Panc1 (cell line): ENCODE data around the gene SARDH. TPM values are rescaled to one million over a fixed set of nuclear protein-coding genes. Genes with fewer than 3 reads are reported as not detected.

Experiments
- ATAC-seq: fragments of 200-7000 bp; cut with Tn5 transposase; 2 replicates; pipeline ENCODE4 v1.9.1; 2020; ENCODE audit warnings: mild to moderate bottlenecking, moderate library complexity
- BruUV-seq: library from RNA; stranded (reverse); fragments of 400-500 nt; replicated peaks from 2 replicates; lab custom pipeline; 2021; lab: Mats Ljungman, UMichigan
- CTCF ChIA-PET: fragments of 300-600 bp; sonication (Branson Sonifier 250); formaldehyde crosslinking; loops from one replicate; lab custom pipeline; 2022; ENCODE audit warnings: antibody characterized with exemption; lab: Charles Lee
- POLR2A ChIA-PET: fragments of 300-600 bp; sonication (Branson Sonifier 250); formaldehyde crosslinking; loops from one replicate; lab custom pipeline; 2022; ENCODE audit warnings: antibody characterized with exemption; lab: Charles Lee
- DNase-seq: peaks from one replicate; pipeline ENCODE4 v3.0.0-alpha.2; 2010; ENCODE audit warnings: low read depth, low spot score
- H3K27ac ChIP-seq: 2 replicates; pipeline ENCODE4 v1.5.1; 2011; ENCODE audit warnings: mild to moderate bottlenecking, low read length, inconsistent platforms
- H3K27me3 ChIP-seq: fragments of 200-500 bp; sonication (Bioruptor generic); 2 replicates; pipeline ENCODE4 v1.6.0; 2014; ENCODE audit warnings: low read length, inconsistent platforms; ENCODE audit not compliant: control insufficient read depth, insufficient read depth
- H3K36me3 ChIP-seq: fragments of 200-500 bp; sonication (Bioruptor generic); 2 replicates; pipeline ENCODE4 v1.5.1; 2014; ENCODE audit warnings: inconsistent platforms, mild to moderate bottlenecking, low read length, moderate library complexity; ENCODE audit not compliant: control insufficient read depth, insufficient read depth
- H3K4me1 ChIP-seq: 2 replicates; pipeline ENCODE4 v1.5.1; 2011; ENCODE audit warnings: inconsistent platforms, mild to moderate bottlenecking, low read length, moderate library complexity; ENCODE audit not compliant: control insufficient read depth, insufficient read depth
- H3K4me3 ChIP-seq, 2 experiments: 2 replicates each; pipeline ENCODE4 v1.5.1; 2011 to 2012; ENCODE audit warnings: low read depth in 2 of 2, low read length in 2 of 2, mild to moderate bottlenecking in 2 of 2, inconsistent platforms in 1 of 2, moderate library complexity in 1 of 2
- H3K9me3 ChIP-seq: fragments of 200-500 bp; sonication (Bioruptor generic); 2 replicates; pipeline ENCODE4 v1.5.1; 2014; ENCODE audit warnings: low read depth, mild to moderate bottlenecking, inconsistent platforms, low read length, moderate library complexity; ENCODE audit not compliant: control insufficient read depth, insufficient read depth
- POLR2AphosphoS5 ChIP-seq: IDR thresholded peaks from 2 replicates; pipeline ENCODE4 v1.6.1; 2012; ENCODE audit warnings: mild to moderate bottlenecking, low read depth, low read length, moderate library complexity
- SIN3A ChIP-seq: IDR thresholded peaks from 2 replicates; pipeline ENCODE4 v1.6.1; 2012; ENCODE audit warnings: low read depth, mild to moderate bottlenecking, low read length, moderate library complexity, borderline replicate concordance; ENCODE audit not compliant: insufficient read depth
- TCF7L2 ChIP-seq: IDR thresholded peaks from 2 replicates; pipeline ENCODE4 v1.6.1; 2011; ENCODE audit warnings: mild to moderate bottlenecking, low read depth, low read length, inconsistent platforms
- in situ Hi-C: cut with HindIII; loops from 2 replicates; pipeline ENCODE4 v1.10.0; 2016; ENCODE audit warnings: low sequenced_read_pairs, low pct_unique_long_range_greater_than_20kb
- intact Hi-C: fragments of 100-400 bp; cut with micrococcal nuclease; formaldehyde crosslinking; loops from one replicate; pipeline ENCODE4 v1.10.0; 2022; ENCODE audit not compliant: unreplicated experiment
- total RNA-seq: library from RNA; stranded (reverse); gene quantifications from one replicate; pipeline ENCODE4 v1.2.1, GENCODE V29; 2021; ENCODE audit not compliant: unreplicated experiment
- TF ChIP-seq, protein P1 (sequence below): fragments of 450-650 bp; IDR thresholded peaks from 2 replicates; pipeline ENCODE4 v1.5.1; 2017; ENCODE audit warnings: mild to moderate bottlenecking
- TF ChIP-seq, protein P2 (sequence below), 2 experiments: IDR thresholded peaks; 2 replicates each; pipeline ENCODE4 v1.6.1; 2011 to 2012; ENCODE audit warnings: low read depth in 2 of 2, control low read depth in 1 of 2, low read length in 1 of 2, mild to moderate bottlenecking in 1 of 2, moderate library complexity in 1 of 2; ENCODE audit not compliant: insufficient read depth in 1 of 2

SARDH gene
- total RNA-seq, 1 experiment from 2014 or later, result 0.13 TPM

DNA sequence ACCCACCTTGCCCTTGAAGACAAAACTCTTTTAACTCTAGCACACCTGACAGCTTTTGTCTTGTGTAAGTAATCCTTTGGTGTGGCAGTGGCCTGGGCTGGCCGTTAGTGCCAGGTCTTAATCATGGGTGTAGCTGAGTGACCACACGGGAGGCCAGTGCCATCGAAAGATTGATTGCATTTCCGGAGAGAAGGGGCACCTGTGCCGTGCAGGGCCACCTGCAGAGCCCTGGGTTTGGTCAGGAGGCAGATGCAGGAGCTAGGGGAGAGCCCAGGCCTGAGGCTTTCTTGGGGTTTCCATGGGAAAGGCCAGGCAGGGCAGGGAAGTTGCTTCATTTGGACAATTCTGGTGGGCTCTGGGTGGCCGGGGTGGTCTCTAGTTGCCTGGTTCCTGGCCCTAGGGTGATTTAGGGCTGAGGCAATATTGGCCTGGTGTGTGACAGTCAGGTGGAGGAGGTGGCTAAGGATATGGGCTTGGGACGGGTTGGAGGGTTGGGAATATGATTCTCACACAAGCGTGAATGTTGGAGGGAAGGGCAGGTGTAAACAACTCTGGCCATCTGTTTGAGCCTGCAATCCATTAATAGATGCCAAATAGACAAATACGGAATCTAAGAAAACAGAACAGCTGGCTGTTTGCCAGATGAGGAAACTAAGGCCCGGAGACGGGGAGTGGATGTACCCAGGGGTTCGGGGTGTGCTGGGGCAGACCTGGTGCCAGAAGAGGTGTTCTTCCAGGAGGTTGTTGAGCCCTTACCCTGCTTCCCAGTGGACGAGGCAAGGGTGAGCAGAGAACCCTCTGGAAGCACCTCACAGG is 97.4 kb downstream of the SARDH start:
- Histone ChIP-seq H3K4me1 (no peaks in the 10 kb centered on the region), H3K9me3 (no peaks in the 10 kb centered on the region), H3K4me3 (no peak overlapping the region), H3K27me3 (no peaks in the 10 kb centered on the region), H3K36me3 (no peaks in the 10 kb centered on the region), H3K27ac (no peak overlapping the region)
- no peak for ATAC-seq
- in situ Hi-C loops (no loop called here), intact Hi-C loops (no loop called here)
- BruUV-seq, result no TSS peak
- no peak for TF ChIP-seq TCF7L2
- no peak for TF ChIP-seq POLR2AphosphoS5
- TF ChIP-seq, protein P1, sequence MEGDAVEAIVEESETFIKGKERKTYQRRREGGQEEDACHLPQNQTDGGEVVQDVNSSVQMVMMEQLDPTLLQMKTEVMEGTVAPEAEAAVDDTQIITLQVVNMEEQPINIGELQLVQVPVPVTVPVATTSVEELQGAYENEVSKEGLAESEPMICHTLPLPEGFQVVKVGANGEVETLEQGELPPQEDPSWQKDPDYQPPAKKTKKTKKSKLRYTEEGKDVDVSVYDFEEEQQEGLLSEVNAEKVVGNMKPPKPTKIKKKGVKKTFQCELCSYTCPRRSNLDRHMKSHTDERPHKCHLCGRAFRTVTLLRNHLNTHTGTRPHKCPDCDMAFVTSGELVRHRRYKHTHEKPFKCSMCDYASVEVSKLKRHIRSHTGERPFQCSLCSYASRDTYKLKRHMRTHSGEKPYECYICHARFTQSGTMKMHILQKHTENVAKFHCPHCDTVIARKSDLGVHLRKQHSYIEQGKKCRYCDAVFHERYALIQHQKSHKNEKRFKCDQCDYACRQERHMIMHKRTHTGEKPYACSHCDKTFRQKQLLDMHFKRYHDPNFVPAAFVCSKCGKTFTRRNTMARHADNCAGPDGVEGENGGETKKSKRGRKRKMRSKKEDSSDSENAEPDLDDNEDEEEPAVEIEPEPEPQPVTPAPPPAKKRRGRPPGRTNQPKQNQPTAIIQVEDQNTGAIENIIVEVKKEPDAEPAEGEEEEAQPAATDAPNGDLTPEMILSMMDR, result no peak
- TF ChIP-seq, protein P2, sequence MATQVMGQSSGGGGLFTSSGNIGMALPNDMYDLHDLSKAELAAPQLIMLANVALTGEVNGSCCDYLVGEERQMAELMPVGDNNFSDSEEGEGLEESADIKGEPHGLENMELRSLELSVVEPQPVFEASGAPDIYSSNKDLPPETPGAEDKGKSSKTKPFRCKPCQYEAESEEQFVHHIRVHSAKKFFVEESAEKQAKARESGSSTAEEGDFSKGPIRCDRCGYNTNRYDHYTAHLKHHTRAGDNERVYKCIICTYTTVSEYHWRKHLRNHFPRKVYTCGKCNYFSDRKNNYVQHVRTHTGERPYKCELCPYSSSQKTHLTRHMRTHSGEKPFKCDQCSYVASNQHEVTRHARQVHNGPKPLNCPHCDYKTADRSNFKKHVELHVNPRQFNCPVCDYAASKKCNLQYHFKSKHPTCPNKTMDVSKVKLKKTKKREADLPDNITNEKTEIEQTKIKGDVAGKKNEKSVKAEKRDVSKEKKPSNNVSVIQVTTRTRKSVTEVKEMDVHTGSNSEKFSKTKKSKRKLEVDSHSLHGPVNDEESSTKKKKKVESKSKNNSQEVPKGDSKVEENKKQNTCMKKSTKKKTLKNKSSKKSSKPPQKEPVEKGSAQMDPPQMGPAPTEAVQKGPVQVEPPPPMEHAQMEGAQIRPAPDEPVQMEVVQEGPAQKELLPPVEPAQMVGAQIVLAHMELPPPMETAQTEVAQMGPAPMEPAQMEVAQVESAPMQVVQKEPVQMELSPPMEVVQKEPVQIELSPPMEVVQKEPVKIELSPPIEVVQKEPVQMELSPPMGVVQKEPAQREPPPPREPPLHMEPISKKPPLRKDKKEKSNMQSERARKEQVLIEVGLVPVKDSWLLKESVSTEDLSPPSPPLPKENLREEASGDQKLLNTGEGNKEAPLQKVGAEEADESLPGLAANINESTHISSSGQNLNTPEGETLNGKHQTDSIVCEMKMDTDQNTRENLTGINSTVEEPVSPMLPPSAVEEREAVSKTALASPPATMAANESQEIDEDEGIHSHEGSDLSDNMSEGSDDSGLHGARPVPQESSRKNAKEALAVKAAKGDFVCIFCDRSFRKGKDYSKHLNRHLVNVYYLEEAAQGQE (IDR thresholded peaks at IDR 0.05; ENCODE audit: insufficient read depth in 1 of 2, low read depth in 2 of 2, low read length in 1 of 2), result no peak
- TF ChIP-seq SIN3A, result no peak
- DNase-seq, result no peak
- ChIA-PET CTCF (no interaction called here), POLR2A (no interaction called here)

DNA sequence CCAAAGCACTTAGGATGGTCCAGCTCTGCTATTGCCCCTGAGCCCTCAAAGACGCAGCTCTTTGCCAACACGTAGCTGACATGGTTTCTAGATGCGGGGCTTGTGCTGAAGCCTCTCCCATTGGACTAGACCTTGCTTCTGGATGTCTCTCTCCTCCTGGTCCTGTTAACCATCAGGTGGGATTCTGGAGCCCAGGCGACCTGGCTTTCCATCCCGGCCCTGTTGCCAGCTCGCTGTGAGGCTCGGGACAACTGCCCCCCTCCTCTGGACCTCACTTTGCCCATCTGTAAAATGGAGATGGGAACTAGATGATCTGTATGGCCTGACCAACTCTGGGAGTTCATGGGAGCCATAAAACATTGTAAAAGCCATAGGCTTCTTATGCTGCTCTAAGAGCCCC is 98.0 kb downstream of the SARDH start:
- ATAC-seq (no peak), DNase-seq (no peak)
- intact Hi-C loops, result no loop called here
- POLR2A ChIA-PET, result no interaction called here
- CTCF ChIA-PET, result no interaction called here
- no peaks in the 10 kb centered on the region for H3K9me3 ChIP-seq
- TF ChIP-seq, protein P2 (IDR thresholded peaks at IDR 0.05; ENCODE audit: insufficient read depth in 1 of 2, low read depth in 2 of 2, low read length in 1 of 2), result no peak
- no peak for TF ChIP-seq SIN3A
- no peak for TF ChIP-seq POLR2AphosphoS5
- TF ChIP-seq, protein P1, result no peak
- TF ChIP-seq TCF7L2, result no peak
- no peak overlapping the region for H3K4me3 ChIP-seq
- no peaks in the 10 kb centered on the region for H3K4me1 ChIP-seq
- no peak overlapping the region for H3K27ac ChIP-seq
- H3K36me3 ChIP-seq, result no peaks in the 10 kb centered on the region
- no TSS peak for BruUV-seq
- no peaks in the 10 kb centered on the region for H3K27me3 ChIP-seq
- in situ Hi-C loops, result no loop called here
